GM23248 (cell line): ENCODE measurements around the gene ZNF853. TPM values are rescaled to one million over a fixed set of nuclear protein-coding genes. Genes with fewer than 3 reads are reported as not detected.
"Not testable (repeated sequence)": the region's sequence is repeated elsewhere in the genome, so short reads cannot be mapped to it uniquely, and the experiment has no call there.

ENCODE experiments used
- DNase-seq: peaks from one replicate; pipeline ENCODE4 v3.0.0-alpha.2; 2015
- H2AFZ ChIP-seq: fragments of 200-600 bp; sonication (generic); 2 replicates; pipeline ENCODE4 v1.6.1; 2016; ENCODE audit warnings: antibody characterized with exemption
- H3F3A ChIP-seq: fragments of 200-600 bp; sonication (generic); 2 replicates; pipeline ENCODE4 v1.6.1; 2016; ENCODE audit warnings: mild to moderate bottlenecking, antibody characterized with exemption, mixed run types; ENCODE audit not compliant: insufficient read depth
- H3K27ac ChIP-seq: fragments of 200-600 bp; sonication (generic); 2 replicates; pipeline ENCODE4 v1.5.1; 2016; ENCODE audit warnings: mild to moderate bottlenecking
- H3K27me3 ChIP-seq: fragments of 200-600 bp; sonication (generic); replicated peaks from 2 replicates; pipeline ENCODE4 v1.6.1; 2016; ENCODE audit warnings: mild to moderate bottlenecking; ENCODE audit not compliant: insufficient read depth
- H3K36me3 ChIP-seq: fragments of 200-600 bp; sonication (generic); 2 replicates; pipeline ENCODE4 v1.6.1; 2016; ENCODE audit warnings: low read depth, mild to moderate bottlenecking
- H3K4me1 ChIP-seq: fragments of 200-600 bp; sonication (generic); 2 replicates; pipeline ENCODE4 v1.6.1; 2016; ENCODE audit warnings: mild to moderate bottlenecking; ENCODE audit not compliant: insufficient read depth
- H3K4me2 ChIP-seq: fragments of 200-600 bp; sonication (generic); one replicate; pipeline ENCODE4 v1.6.1; 2016; ENCODE audit warnings: mild to moderate bottlenecking; ENCODE audit not compliant: unreplicated experiment
- H3K4me3 ChIP-seq: fragments of 200-600 bp; sonication (generic); 2 replicates; pipeline ENCODE4 v1.5.1; 2016; ENCODE audit warnings: mild to moderate bottlenecking
- H3K79me2 ChIP-seq: fragments of 200-600 bp; sonication (generic); 2 replicates; pipeline ENCODE4 v1.6.1; 2016; ENCODE audit warnings: mild to moderate bottlenecking; ENCODE audit not compliant: insufficient read depth
- H3K9ac ChIP-seq: fragments of 200-600 bp; sonication (generic); 2 replicates; pipeline ENCODE4 v1.6.1; 2016; ENCODE audit warnings: mild to moderate bottlenecking
- H3K9me2 ChIP-seq: fragments of 200-600 bp; sonication (generic); 2 replicates; pipeline ENCODE4 v1.6.1; 2016; ENCODE audit warnings: mixed run types, mild to moderate bottlenecking, moderate library complexity; ENCODE audit not compliant: insufficient read depth
- H3K9me3 ChIP-seq: fragments of 200-600 bp; sonication (generic); one replicate; pipeline ENCODE4 v1.6.1; 2017; ENCODE audit warnings: low read depth
- H4K20me1 ChIP-seq: fragments of 200-600 bp; sonication (generic); 2 replicates; pipeline ENCODE4 v1.6.0; 2016; ENCODE audit not compliant: insufficient read depth
- EZH2 ChIP-seq: fragments of 200-600 bp; sonication (generic); IDR thresholded peaks from 2 replicates; pipeline ENCODE4 v1.6.1; 2018; ENCODE audit warnings: antibody characterized with exemption, mild to moderate bottlenecking; ENCODE audit not compliant: insufficient read depth, poor library complexity, severe bottlenecking
- EZH2phosphoT487 ChIP-seq: fragments of 200-600 bp; sonication (generic); IDR thresholded peaks from 2 replicates; pipeline ENCODE4 v1.6.1; 2018; ENCODE audit warnings: antibody characterized with exemption, moderate library complexity, mild to moderate bottlenecking, low read depth; ENCODE audit not compliant: insufficient read depth
- WGBS, 2 experiments: methylation state at CpG; one replicate each; pipeline ENCODE4 v1.1.6; 2015 to 2017; ENCODE audit warnings: low lambda C conversion rate in 2 of 2, low coverage in 1 of 2; ENCODE audit errors: missing lambda C conversion rate in 2 of 2; 5-methylcytosine and 5-hydroxymethylcytosine counted together
- in situ Hi-C: fragments of 300-500 bp; cut with MboI; formaldehyde crosslinking; loops from 2 replicates; pipeline ENCODE4 v1.15.0; 2020
- polyA plus RNA-seq: library from polyadenylated mRNA; unstranded; fragments of >200 nt; fragmentation: Nextera tagmentation; extraction: Ambion mirVana; gene quantifications from 2 replicates; pipeline ENCODE4 v1.2.1, GENCODE V29; 2016
- total RNA-seq: library from RNA; depleted of rRNA; stranded (reverse); fragments of >200 nt; shearing (Covaris generic); gene quantifications from 2 replicates; pipeline ENCODE4 v1.2.3, GENCODE V29; 2014

The ZNF853 gene
- total and polyA plus RNA-seq, 2 experiments from 2014 or later, result 0.22 TPM; not detected in 1

GRCh38 chr7:6578114-6579084 is 37.0 kb upstream of the ZNF853 start:
- Histone ChIP-seq H2AFZ (peak overlapping the region; percentile 95), H3F3A (no peaks in the 10 kb centered on the region), H3K27me3 (no peaks in the 10 kb centered on the region), H3K9me2 (no peaks in the 10 kb centered on the region), H4K20me1 (no peaks in the 10 kb centered on the region), H3K4me1 (0 out of 2 replicates have a peak, but pooled peaks cover 6% of the 10 kb centered on the region), H3K4me3 (peak overlapping the region; percentile 88), H3K9ac (peak overlapping the region; percentile 95), H3K4me2 (peak overlapping the region; percentile 79), H3K79me2 (0 out of 2 replicates have a peak, but pooled peaks cover 6% of the 10 kb centered on the region), H3K36me3 (peaks cover 5% of the 10 kb centered on the region; the same call in 1 of the 2 replicates), H3K9me3 (no peaks in the 10 kb centered on the region), H3K27ac (peak overlapping the region; percentile 91)
- WGBS, 2 experiments, result 85 to 88% methylated on average over 16 to 18 of the region's 18 CpGs
- in situ Hi-C loops, result loop anchor here (25.0 kb wide), 1 partner anchor 359 kb away; no protein-coding TSS in a partner anchor
- TF ChIP-seq EZH2phosphoT487 (no peak), EZH2 (no peak)
- peak; percentile 35 for DNase-seq

GRCh38 chr7:6579446-6579845 is 36.0 kb upstream of the ZNF853 start:
- Histone ChIP-seq H3K4me2 (no peak overlapping the region), H3K27ac (no peak overlapping the region), H3K4me1 (0 out of 2 replicates have a peak, but pooled peaks cover 6% of the 10 kb centered on the region), H3K27me3 (no peaks in the 10 kb centered on the region), H2AFZ (no peak overlapping the region), H3K36me3 (peaks cover 5% of the 10 kb centered on the region; the same call in 1 of the 2 replicates), H3K9ac (no peak overlapping the region), H3K79me2 (0 out of 2 replicates have a peak, but pooled peaks cover 6% of the 10 kb centered on the region), H3K9me2 (no peaks in the 10 kb centered on the region), H4K20me1 (no peaks in the 10 kb centered on the region), H3K4me3 (no peak overlapping the region), H3F3A (no peaks in the 10 kb centered on the region), H3K9me3 (no peaks in the 10 kb centered on the region)
- peak; percentile 54 for DNase-seq
- 98 to 100% methylated on average over 4 of the region's 4 CpGs for WGBS, 2 experiments
- in situ Hi-C loops, result loop anchor here (25.0 kb wide), 1 partner anchor 358 kb away; no protein-coding TSS in a partner anchor
- TF ChIP-seq EZH2phosphoT487, result no peak
- no peak for TF ChIP-seq EZH2

GRCh38 chr7:6585746-6586432 is 29.5 kb upstream of the ZNF853 start:
- H4K20me1 ChIP-seq, H3K27me3 ChIP-seq, H3F3A ChIP-seq, H3K79me2 ChIP-seq, H3K9me2 ChIP-seq, H3K36me3 ChIP-seq, H2AFZ ChIP-seq, H3K4me1 ChIP-seq, H3K9ac ChIP-seq, H3K4me2 ChIP-seq, DNase-seq, H3K4me3 ChIP-seq, H3K9me3 ChIP-seq, H3K27ac ChIP-seq: not testable (repeated sequence)
- in situ Hi-C loops, result loop anchor here (25.0 kb wide), 1 partner anchor 351 kb away; no protein-coding TSS in a partner anchor
- 86 to 89% methylated on average over 7 to 8 of the region's 8 CpGs for WGBS, 2 experiments

GRCh38 chr7:6588566-6588965 is 26.8 kb upstream of the ZNF853 start:
- Histone ChIP-seq H3K27me3 (no peaks in the 10 kb centered on the region), H3K4me2 (no peak overlapping the region), H3K79me2 (peaks cover 23% of the 10 kb centered on the region), H4K20me1 (no peaks in the 10 kb centered on the region), H3K4me1 (peaks cover 7% of the 10 kb centered on the region; the same call in 1 of the 2 replicates), H3K9me3 (no peaks in the 10 kb centered on the region), H3F3A (peaks cover 6% of the 10 kb centered on the region), H3K9me2 (no peaks in the 10 kb centered on the region), H3K36me3 (0 out of 2 replicates have a peak, but pooled peaks cover 8% of the 10 kb centered on the region), H3K27ac (no peak overlapping the region), H2AFZ (no peak overlapping the region), H3K4me3 (no peak overlapping the region), H3K9ac (no peak overlapping the region)
- no peak for DNase-seq
- WGBS, 2 experiments, result 79 to 81% methylated on average over 9 of the region's 9 CpGs
- TF ChIP-seq EZH2, result no peak
- no peak for TF ChIP-seq EZH2phosphoT487
- in situ Hi-C loops, result loop anchor here (25.0 kb wide), 1 partner anchor 349 kb away; no protein-coding TSS in a partner anchor
